Amniotic epithelial cell (primary cell): ENCODE results near the gene SIPA1.

Source experiments
- DNase-seq: peaks from one replicate; pipeline ENCODE4 v3.0.0-alpha.2; 2010; ENCODE audit warnings: low read depth

SIPA1 gene

DNA sequence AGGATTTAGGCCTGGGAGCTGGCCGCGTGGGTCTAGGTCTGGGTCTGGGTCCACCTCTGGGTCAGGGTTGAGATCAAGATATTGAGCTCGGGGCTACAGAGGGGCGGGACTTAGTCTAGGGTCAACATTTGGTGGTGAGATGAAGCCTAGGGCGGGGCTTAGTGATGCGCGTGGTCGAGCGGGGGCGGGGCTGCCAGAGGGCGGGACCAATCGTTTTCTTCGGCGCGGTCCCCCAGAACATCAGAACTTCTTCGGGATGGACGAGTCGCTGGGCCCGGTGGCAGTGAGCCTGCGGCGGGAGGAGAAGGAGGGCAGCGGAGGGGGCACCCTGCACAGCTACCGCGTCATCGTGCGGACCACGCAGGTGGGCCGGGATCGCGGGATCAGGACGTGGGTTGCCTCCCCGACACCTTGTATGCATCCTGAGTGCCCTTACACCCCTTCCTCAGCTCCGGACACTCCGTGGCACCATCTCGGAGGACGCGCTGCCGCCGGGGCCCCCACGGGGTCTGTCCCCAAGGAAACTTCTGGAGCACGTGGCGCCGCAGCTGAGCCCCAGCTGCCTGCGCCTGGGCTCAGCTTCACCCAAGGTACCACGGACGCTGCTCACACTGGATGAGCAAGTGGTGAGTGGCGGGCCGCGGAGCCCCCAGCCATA is 4.2 kb downstream of the SIPA1 start:
- DNase-seq = no peak

DNA sequence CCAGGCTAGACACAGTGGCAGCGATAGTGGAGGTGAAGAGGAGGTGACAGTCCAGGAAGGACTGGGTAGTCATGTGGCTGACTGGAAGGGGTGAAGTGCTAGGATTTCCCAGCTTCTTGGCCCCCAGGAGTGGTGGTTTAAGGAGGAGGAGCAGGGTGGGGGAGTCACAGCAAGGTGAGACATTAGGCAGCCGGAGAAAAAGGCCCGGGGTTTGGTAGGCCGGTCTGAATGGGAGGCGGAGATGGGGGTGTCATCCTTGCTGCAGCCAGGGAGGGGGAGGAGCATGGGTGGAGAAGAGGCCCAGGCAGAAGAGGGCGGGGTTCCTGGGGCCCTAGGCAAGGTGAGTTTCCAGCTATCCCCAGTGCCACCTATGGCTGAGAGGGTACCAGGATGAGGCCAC is 6.1 kb downstream of the SIPA1 start:
- DNase-seq = peak; percentile 17

DNA sequence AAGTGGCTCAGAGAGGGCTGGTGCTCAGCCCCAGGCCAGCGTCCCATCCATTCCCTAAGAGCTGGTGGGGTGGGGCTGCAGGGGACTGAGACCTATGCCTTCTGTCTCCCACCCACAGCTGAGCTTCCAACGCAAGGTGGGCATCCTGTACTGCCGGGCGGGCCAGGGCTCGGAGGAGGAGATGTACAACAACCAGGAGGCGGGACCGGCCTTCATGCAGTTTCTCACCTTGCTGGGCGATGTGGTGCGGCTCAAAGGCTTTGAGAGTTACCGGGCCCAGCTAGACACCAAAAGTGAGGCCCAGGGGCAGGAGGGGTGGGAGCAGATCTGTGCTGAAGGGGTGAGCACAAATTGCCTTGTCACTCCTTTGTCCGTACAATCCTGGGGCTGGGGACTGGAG is 6.9 kb downstream of the SIPA1 start:
- DNase-seq = no peak

DNA sequence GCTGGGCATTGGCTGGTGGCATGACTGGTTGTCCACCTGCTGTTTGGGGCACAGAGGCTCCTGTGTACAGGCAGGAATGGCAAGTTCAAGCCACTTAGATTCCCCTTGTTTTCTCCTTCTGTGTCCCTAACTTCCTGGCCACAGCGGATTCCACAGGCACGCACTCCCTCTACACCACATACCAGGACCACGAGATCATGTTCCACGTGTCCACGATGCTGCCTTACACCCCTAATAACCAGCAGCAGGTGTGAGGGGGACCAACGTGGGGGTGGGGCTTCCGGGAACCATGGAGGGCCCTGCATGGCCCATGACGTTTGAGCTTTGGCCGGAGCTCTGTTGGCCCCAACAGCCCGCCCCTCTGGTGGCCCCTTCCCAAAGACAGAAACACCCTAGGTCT is 7.8 kb downstream of the SIPA1 start:
- peak; percentile 39 for DNase-seq

DNA sequence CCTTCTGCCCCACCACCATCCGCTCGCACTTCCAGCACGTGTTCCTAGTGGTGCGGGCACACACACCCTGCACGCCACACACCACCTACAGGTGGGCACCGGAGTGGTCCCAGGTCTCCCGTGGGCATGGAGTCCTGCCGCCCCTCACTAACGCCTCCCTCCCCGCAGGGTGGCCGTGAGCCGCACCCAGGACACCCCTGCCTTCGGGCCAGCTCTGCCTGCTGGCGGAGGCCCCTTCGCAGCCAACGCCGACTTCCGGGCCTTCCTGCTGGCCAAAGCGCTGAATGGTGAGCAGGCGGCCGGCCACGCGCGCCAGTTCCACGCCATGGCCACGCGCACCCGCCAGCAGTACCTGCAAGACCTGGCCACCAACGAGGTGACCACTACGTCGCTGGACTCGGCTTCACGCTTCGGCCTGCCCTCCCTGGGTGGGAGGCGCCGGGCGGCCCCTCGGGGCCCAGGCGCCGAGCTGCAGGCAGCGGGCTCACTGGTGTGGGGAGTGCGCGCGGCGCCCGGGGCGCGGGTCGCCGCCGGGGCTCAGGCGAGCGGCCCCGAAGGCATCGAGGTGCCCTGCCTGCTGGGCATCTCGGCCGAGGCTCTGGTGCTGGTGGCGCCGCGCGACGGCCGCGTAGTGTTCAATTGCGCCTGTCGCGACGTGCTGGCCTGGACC is 8.5 kb downstream of the SIPA1 start:
- no peak for DNase-seq

DNA sequence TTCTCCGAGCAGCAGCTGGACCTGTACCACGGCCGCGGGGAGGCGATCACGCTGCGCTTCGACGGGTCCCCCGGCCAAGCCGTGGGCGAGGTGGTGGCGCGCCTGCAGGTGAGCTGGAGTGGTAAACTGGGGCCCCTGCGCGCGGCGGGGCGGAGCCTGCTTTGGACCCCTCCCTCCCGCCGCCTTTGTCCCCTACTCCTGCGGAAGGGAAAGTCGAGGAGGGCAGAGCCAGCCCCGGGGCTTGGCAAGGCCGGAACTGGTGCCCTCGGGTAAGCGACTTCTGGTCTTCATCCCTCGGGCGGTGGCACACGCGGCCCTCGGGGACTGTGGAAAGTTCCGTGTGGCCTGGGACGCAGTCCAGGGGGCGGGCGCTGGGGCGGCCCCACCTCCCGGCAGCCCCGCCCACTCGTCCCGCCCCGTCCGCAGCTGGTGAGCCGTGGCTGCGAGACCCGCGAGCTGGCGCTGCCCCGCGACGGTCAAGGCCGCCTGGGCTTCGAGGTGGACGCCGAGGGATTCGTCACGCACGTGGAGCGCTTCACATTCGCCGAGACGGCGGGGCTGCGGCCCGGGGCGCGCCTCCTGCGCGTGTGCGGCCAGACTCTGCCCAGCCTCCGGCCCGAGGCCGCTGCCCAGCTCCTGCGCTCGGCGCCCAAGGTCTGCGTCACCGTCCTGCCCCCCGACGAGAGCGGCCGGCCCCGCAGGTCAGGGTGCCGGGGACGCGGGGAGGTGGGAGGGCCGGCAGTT is 9.2 kb downstream of the SIPA1 start:
- DNase-seq = peak; percentile 55

DNA sequence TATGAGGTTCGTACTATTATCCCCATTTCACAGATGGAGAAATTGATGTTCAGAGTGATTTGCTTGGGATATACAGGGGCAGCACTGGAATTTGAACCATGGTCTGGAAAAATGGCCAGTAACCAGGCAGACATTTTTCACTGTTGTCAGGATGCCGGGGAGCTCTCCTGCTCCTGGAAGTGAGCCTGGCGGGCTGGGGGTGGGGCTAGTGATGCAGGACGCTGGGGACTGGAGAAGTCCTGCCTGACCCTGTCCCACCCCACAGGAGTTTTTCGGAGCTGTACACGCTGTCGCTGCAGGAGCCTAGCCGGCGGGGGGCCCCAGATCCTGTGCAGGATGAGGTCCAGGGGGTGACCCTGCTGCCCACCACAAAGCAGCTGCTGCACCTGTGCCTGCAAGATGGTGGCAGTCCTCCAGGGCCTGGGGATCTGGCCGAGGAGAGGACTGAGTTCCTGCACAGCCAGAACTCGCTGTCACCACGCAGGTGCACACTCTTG is 11.1 kb downstream of the SIPA1 start:
- no peak for DNase-seq

DNA sequence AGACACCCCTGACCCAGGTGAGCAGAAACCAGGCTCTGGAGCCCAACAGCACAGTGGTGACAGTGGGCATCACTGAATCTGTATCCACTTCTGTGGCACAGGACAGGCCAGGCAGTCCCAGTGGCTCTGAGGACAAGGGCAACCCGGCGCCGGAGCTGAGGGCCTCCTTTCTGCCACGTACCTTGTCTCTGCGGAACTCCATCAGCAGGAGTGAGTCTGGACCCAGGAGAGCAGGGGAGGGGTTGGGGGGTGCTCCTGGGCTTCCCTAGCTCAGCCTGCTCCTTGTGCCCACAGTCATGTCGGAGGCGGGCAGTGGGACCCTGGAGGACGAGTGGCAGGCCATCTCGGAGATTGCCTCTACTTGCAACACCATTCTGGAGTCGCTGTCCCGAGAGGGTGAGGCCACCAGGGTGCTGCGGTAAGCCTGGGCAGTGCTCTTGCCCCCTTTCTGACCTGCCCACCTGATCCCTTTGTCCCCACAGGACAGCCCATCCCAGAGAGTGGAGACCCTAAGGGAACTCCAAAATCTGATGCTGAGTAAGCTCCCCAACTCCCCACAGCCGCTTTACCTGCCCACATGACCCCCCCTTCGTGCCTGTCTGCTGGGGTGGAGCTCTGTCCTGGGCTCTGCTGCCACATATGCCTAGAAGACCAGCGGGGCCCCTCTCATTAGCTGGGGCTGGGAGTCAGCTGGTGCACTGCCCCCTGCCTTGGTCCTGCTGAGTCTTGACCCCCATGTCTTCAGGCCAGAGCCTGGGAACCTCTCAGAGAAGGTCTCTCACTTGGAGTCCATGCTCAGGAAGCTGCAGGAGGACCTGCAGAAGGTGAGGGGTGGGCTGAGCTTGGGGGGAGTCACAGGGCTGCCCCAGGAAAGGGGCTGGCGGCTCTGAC is 12.0 kb downstream of the SIPA1 start:
- DNase-seq = no peak

DNA sequence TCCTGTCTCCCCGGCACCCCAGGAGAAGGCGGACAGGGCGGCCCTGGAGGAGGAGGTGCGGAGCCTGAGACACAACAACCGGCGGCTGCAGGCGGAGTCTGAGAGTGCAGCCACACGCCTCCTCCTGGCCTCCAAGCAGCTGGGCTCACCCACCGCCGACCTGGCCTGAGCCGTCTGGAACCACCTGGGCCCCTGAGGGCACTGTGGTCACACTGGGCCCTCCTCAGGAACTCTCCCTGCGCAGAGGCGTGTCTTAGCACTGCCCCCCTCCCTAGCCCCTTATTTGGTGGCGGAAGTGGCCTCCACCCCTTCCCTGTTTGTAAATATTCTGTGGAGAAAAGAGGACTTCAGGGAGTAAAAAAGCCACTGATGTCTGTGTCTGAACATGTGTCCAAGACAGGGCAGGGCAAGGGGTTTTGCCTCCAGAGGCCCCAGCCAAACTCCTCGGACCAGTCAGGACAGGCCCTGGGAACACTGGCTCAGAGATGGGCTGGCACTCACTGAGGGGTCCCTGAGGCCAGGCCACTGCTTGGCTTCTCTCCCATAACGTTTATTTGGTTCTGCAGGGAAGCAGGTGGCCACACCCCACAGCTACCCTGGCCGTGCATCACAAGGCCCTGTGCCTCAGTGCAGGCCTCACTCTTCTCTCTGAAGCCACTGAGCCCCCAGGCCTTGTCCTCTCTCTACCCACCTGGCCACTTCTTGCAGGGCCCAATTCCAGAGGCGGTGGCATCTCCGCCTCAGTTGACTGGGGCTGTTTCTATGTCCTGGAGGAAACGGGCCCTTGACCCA is 12.8 kb downstream of the SIPA1 start:
- DNase-seq = no peak

DNA sequence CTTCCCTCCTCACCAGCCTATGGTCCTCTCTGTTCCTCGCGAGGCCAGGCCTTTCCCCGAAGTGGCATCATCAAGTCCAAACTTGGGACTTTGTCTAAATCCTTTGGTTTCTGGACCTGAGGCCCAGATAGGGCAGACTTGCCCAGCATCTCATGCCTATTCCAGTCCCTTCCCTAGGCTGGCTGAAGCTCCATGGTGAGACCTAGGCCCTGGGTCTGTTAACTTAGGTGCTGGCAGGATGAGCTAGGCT is 13.4 kb downstream of the SIPA1 start:
- DNase-seq = no peak

DNA sequence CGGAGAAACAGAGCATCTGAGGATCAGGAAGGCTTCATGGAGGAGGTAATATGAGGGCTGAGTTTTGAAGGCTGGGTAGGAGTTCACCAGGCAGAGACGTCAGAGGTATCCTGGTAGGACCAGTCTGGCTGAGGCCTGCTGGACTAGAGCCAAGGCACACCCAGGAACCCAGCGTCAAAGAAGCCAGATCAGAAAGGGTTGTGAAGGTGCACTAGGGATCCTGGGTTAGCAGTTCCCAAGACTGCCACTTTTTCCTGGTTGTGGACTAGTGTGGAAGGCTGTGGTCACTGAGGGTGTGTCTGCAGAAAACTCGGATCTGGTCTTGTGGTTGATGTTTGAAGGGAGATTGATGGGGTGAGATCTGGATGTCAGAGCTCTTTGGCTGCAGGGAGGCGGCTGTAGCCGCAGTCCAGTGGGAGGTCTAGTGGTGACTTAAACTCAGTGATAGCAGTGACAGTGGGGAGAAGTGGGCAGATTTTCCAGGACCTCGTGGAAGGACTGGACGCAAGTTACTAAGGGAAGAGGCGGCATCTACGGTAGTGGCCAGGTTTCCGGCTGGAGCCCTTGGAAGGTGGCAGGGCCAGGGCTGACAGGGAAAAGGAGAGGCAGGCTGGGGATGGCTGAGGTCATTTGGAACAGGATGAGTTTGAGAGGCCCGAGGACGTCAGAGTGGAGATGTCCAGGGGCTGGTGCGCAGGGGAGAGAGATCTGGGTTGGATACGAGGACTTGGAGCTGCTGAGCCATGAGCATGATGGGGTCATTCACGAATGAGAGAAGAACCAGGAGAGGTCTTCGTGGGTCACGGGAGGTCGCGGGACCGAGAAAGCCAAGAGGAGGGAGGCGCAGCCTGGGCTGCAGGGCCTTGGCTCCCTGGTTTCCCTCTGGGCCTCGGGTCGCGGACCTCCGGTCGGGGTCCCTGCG is 13.9 kb downstream of the SIPA1 start:
- peak; percentile 70 for DNase-seq

DNA sequence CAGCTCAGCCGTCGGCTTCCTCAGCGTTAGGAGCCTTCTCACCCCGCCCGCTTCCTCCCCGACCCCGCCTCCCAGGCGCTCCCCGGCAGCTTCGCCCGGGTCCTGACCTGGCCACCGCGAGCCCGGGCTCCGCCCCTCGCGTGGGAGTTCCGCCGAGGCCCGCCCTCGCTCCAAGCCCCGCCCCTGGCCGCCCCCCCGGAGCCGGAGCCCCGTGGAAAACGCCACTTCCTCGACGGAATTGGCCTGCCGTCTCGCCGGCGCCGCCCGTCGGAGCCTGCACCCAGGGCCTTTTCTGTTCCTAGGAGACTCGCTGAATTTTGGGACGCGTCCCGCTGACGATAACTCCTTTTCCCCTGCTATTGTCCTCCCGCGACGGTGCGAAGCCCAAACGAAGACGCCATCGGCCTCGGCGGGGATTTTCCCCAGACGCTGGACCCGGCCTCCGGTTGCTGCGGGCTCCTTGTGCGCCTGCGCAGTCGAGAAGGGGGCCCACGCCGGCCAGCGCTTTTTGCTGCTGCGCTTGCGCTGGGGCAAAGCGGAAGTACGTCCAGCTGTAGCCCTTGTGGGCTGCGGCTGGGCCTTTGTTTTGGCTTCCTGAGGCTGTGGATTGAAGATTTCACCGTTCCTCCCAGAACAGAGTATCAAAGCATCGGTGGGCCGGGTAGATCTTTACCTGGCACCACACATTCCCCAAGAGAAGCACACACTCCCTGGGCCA is 14.8 kb downstream of the SIPA1 start:
- DNase-seq = peak; percentile 88

DNA sequence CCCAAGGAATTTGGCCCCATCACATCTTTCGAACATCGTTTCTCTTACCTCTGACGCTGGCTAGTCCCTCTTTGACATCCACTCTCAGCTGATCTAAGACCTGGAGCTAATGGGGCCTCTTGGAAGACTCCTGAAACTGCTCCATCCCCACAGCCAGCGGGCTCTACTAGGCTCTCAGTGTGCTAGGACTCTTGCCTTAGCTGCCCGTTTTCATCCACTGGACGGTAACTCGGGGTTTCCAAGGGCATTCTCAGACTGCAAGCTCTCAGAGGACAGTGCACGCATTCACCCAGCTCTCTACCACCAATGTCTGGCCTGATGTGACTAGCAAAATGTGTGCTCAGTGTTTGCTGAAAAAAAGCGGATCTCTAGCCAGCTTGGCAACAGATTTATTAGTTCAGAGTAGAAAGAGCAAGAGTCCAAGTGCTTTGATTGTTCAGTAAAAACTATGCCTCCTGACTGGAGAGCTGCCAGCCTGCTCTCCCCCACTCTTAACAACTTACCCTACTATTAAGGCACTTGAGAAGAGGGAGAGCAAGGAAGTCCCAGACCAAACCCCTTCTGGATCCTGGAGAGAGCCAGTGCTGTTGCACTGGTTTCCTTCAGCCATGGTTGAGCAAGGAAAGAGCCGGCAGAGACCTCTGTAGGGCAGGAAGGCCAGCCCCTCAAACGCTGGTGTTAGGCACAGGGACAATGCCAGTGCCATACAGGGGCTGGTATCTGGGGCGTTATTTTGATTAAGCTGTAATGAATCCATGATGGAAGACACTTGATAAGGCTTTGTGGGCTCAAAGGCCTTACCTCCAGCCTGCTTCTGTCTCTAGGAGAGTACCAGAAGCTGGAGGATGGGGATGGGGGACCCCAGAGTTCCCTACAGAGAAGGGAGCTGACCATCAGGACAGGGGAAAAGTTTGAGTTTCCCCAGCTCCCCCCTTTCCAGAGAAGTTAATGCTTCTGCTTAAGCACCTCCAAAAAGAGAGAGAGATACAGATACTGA is 15.6 kb downstream of the SIPA1 start:
- DNase-seq = no peak

DNA sequence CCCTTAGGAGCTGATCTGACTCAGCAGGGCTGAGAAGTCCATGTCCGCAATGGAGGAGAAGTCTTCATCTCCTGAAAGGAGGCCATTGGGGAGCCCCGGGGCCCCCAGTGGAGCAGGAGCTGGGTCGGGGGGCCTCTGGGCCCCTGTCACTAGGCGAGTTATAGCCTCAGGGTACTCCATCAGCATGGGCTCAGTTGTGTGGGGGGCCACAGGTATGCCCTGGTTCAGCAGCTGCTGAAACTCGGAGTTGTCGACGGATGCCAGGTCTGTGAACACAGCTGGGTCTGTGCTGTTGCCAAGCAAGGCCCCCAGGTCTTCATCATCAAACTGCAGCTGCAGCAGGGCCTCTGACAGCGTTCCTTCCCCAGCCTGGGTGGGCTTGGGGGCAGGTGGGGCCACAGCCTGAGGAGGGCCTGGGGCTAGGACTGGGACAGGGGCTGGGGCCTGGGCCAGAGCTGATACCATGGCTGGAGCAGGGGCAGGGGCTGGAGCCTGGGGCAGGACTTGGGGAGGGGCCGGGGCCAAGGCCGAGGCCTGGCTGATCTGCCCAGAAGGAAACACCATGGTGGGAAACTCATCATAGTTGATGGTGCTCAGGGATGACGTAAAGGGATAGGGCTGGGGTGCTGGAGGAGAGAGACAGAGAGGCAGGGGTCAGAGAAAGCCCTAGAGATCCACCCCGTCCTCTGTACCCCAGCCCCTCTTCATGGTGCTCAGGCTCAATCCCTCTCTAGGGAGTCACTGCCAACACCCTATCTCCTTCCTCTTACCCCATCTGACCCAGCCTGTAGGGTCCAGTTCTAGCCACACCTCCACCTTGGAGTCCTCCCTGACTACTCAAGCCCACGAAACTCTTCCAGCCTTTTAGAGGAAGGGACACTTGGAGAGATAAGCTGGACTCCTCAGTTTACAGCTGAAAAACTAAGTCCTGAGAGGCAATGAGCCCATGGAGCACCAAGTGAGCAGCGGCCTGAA is 16.8 kb downstream of the SIPA1 start:
- no peak for DNase-seq

DNA sequence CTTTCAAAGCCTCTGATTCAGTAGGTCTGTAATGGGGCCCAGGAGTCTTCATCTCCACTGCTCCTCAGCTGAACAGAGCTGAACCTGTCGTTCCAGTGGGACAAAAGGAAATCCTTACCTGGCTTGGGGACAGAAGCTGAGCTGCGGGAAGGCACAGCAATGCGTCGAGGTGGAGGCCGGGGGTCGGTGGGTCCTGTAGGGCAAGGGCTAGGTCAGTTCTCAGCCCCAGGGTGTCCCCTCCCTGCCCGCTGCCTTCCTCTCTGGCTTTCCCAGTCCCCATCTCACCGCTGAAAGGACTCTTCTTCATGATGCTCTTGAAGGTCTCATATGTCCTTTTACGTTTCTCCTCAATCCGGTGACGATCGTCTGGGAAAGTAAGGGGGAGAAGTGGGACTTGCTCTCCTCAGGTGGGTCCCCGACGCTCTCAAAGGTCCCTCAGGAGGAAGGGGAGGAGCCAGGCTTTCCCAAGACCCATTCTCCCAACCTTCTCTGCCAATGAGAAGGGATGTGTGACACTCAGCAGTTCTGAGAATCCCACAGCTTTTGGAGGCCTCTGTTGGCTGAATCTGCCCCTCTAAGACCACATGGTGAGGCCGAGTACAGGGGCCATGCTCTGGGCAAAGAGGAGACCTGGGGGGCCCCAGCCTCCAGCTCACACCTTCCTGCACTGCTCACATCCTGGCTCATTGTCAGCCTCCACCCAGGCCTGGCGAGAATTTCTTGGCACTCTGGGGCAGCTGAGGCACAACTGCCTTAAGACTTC is 17.9 kb downstream of the SIPA1 start:
- DNase-seq = no peak

DNA sequence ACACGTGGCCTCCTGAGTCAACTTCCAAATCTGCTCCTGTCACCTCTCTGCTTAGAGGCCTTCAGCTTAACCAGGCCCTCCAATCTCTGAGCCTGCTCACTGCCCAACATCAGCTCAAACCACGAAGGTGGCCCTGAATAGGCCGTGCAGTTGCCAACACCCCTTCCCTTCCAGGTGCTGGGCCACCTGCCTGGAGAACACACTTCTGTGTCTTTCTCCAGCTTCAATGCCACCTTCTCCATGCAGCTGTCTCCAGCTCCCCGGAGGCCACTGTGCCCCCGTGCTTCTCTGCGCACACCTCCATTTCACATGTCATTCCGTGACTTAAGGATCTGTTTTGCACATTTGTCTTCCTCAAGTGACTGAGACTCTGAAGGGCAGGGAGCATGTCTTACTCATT is 19.5 kb downstream of the SIPA1 start:
- no peak for DNase-seq
